Measurements from ENCODE around the gene DNAH6. TPM values are rescaled to one million over a fixed set of nuclear protein-coding genes. Genes with fewer than 3 reads are reported as not detected.

The DNAH6 gene
- total RNA-seq, 4 donors from 2014 or later, result 1.00 to 2.9 (median 2.1) TPM

DNA sequence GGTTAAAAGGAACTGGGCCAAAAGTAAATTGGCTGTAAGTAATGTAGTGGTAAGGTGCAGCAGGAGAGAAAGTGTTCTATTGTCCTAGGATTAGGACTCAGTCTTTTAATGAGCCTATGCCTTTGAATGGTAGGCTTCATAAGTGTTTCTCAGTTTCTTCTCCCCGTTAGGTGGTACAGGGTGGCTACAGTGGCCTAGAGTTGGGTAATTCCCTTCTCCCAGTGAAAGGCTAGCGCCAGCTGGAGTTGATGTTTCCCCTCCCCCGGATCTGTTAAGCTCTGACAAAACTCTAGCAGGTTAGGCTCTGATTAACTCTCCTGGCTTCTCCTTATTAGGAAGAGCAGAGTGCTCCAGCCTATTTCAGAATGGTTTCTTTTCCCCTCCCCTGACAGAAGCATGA, 127.7 kb downstream of the DNAH6 start:
- in situ Hi-C loops (cut with MboI; ENCODE audit: low pct_ligation_motif_present in 1 of 4, low pct_unique_long_range_greater_than_20kb in 1 of 4, low sequenced_read_pairs in 3 of 4), result no loop called here
- Histone ChIP-seq H3K27me3 (no peaks in the 10 kb centered on the region), H3K36me3 (no peaks in the 10 kb centered on the region), H3K4me1 (peaks cover 0 to 8% (median 0%) of the 10 kb centered on the region in 4 donors), H3K9me3 (no peaks in the 10 kb centered on the region), H3K4me3 (no peak overlapping the region), H3K27ac (no peak overlapping the region)
- TF ChIP-seq POLR2A (IDR thresholded peaks at IDR 0.05), result no peak
- TF ChIP-seq POLR2AphosphoS5 (IDR thresholded peaks at IDR 0.05), result no peak
- TF ChIP-seq CTCF (IDR thresholded peaks at IDR 0.05), result no peak
- TF ChIP-seq EP300 (IDR thresholded peaks at IDR 0.05; ENCODE audit: low read depth), result no peak
- no peak for DNase-seq
- 60 to 80% methylated on average over 1 to 3 of the region's 3 CpGs for WGBS, 2 donors (ENCODE audit: low coverage in 1 of 2)
- intact Hi-C loops (cut with DNase I; ENCODE audit: low total_unique reads), result no loop called here

GRCh38 chr2:84646514-84646913, 130.2 kb downstream of the DNAH6 start:
- H3K36me3 ChIP-seq, result no peaks in the 10 kb centered on the region
- H3K4me3 ChIP-seq, result no peak overlapping the region
- in situ Hi-C loops (cut with MboI; ENCODE audit: low pct_ligation_motif_present in 1 of 4, low pct_unique_long_range_greater_than_20kb in 1 of 4, low sequenced_read_pairs in 3 of 4), result no loop called here
- intact Hi-C loops (cut with DNase I; ENCODE audit: low total_unique reads), result no loop called here
- DNase-seq, result no peak
- no peaks in the 10 kb centered on the region for H3K9me3 ChIP-seq
- H3K4me1 ChIP-seq, result peaks cover 0 to 8% (median 0%) of the 10 kb centered on the region in 4 donors
- H3K27me3 ChIP-seq, result no peaks in the 10 kb centered on the region
- H3K27ac ChIP-seq, result no peak overlapping the region
- TF ChIP-seq POLR2AphosphoS5 (IDR thresholded peaks at IDR 0.05) (no peak), CTCF (IDR thresholded peaks at IDR 0.05) (no peak), EP300 (IDR thresholded peaks at IDR 0.05; ENCODE audit: low read depth) (no peak), POLR2A (IDR thresholded peaks at IDR 0.05) (no peak)

DNA sequence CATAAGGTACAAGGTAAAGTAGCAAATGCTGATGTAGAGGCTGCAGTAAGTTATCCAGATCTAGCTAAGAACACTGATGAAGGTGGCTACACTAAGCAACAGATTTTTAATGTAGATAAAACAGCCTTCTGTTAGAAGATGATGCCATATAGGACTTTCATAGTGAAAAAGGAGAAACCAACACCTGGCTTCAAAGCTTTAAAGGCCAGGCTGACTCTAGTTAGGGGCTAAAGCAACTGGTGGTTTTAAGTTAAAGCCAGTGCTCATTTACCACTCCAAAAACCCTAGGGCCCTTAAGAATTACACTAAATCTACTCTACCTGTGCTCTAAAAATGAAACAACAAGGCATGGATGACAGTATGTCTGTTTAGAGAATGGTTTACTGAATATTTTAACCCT, 131.0 kb downstream of the DNAH6 start:
- no peak for TF ChIP-seq EP300 (IDR thresholded peaks at IDR 0.05; ENCODE audit: low read depth)

GRCh38 chr2:84649058-84649457, 132.8 kb downstream of the DNAH6 start:
- Histone ChIP-seq H3K4me3 (no peak overlapping the region), H3K9me3 (no peaks in the 10 kb centered on the region), H3K27ac (no peak overlapping the region), H3K27me3 (no peaks in the 10 kb centered on the region), H3K36me3 (no peaks in the 10 kb centered on the region), H3K4me1 (peaks cover 0 to 8% (median 0%) of the 10 kb centered on the region in 4 donors)
- 83 to 100% methylated on average over 4 of the region's 4 CpGs for WGBS, 2 donors (ENCODE audit: low coverage in 1 of 2)
- no peak for DNase-seq
- intact Hi-C loops (cut with DNase I; ENCODE audit: low total_unique reads) (no loop called here), in situ Hi-C loops (cut with MboI; ENCODE audit: low pct_ligation_motif_present in 1 of 4, low pct_unique_long_range_greater_than_20kb in 1 of 4, low sequenced_read_pairs in 3 of 4) (no loop called here)
- no peak for TF ChIP-seq CTCF (IDR thresholded peaks at IDR 0.05)
- no peak for TF ChIP-seq POLR2AphosphoS5 (IDR thresholded peaks at IDR 0.05)
- no peak for TF ChIP-seq EP300 (IDR thresholded peaks at IDR 0.05; ENCODE audit: low read depth)
- no peak for TF ChIP-seq POLR2A (IDR thresholded peaks at IDR 0.05)

More for the DNA sequence above, 131.0 kb downstream of the DNAH6 start:
- H3K4me3 ChIP-seq, result no peak overlapping the region
- in situ Hi-C loops (cut with MboI; ENCODE audit: low pct_ligation_motif_present in 1 of 4, low pct_unique_long_range_greater_than_20kb in 1 of 4, low sequenced_read_pairs in 3 of 4) (no loop called here), intact Hi-C loops (cut with DNase I; ENCODE audit: low total_unique reads) (no loop called here)
- H3K4me1 ChIP-seq, result peaks cover 0 to 8% (median 0%) of the 10 kb centered on the region in 4 donors
- no peak for DNase-seq
- no peak overlapping the region for H3K27ac ChIP-seq
- H3K36me3 ChIP-seq, result no peaks in the 10 kb centered on the region
- H3K9me3 ChIP-seq, result no peaks in the 10 kb centered on the region
- no peaks in the 10 kb centered on the region for H3K27me3 ChIP-seq

- H3K4me3 ChIP-seq, result no peak overlapping the region
- H3K27ac ChIP-seq, result no peak overlapping the region
- peaks cover 0 to 8% (median 0%) of the 10 kb centered on the region in 4 donors for H3K4me1 ChIP-seq
- TF ChIP-seq EP300 (IDR thresholded peaks at IDR 0.05; ENCODE audit: low read depth), result no peak
- no peak for TF ChIP-seq POLR2AphosphoS5 (IDR thresholded peaks at IDR 0.05)
- 72 to 74% methylated on average over 2 of the region's 2 CpGs for WGBS, 2 donors (ENCODE audit: low coverage in 1 of 2)
- no peaks in the 10 kb centered on the region for H3K9me3 ChIP-seq
- intact Hi-C loops (cut with DNase I; ENCODE audit: low total_unique reads) (no loop called here), in situ Hi-C loops (cut with MboI; ENCODE audit: low pct_ligation_motif_present in 1 of 4, low pct_unique_long_range_greater_than_20kb in 1 of 4, low sequenced_read_pairs in 3 of 4) (no loop called here)
- no peaks in the 10 kb centered on the region for H3K27me3 ChIP-seq
- no peaks in the 10 kb centered on the region for H3K36me3 ChIP-seq
- no peak for DNase-seq
These were observed 133.3 kb downstream of the DNAH6 start for GRCh38 chr2:84649487-84650142.

All from transverse colon (tissue), 4 donors.